IgD-negative memory B cell (primary cell): ENCODE results near the gene PROSER3. TPM values are rescaled to one million over a fixed set of nuclear protein-coding genes. Genes with fewer than 3 reads are reported as not detected.

Experiments
- H3K27ac Mint-ChIP-seq, 3 donors: one replicate each; pipeline ENCODE4 v1.8.0; 2020 to 2022; ENCODE audit warnings: mild to moderate bottlenecking in 3 of 3, mixed read lengths in 3 of 3, moderate library complexity in 1 of 3
- H3K27me3 Mint-ChIP-seq: one replicate; pipeline ENCODE4 v1.8.0; 2021; ENCODE audit warnings: mixed read lengths
- H3K36me3 Mint-ChIP-seq: one replicate; pipeline ENCODE4 v1.8.0; 2020; ENCODE audit warnings: mild to moderate bottlenecking, mixed read lengths
- H3K4me1 Mint-ChIP-seq, 3 donors: one replicate each; pipeline ENCODE4 v1.8.0; 2020 to 2022; ENCODE audit warnings: mixed read lengths in 3 of 3, mild to moderate bottlenecking in 1 of 3
- H3K4me3 Mint-ChIP-seq, 4 donors: one replicate each; pipeline ENCODE4 v1.8.0; 2020 to 2022; ENCODE audit warnings: mild to moderate bottlenecking in 4 of 4, mixed read lengths in 4 of 4, moderate library complexity in 3 of 4
- H3K9me3 Mint-ChIP-seq, 3 donors: one replicate each; pipeline ENCODE4 v1.8.0; 2020 to 2021; ENCODE audit warnings: mixed read lengths in 3 of 3, mild to moderate bottlenecking in 1 of 3
- polyA plus RNA-seq: library from polyadenylated mRNA; unstranded; fragments of 300-500 nt; fragmentation: Illumina TruSeq; gene quantifications from one replicate; pipeline ENCODE4 v1.2.3, GENCODE V29; 2021

Gene PROSER3
- polyA plus RNA-seq, 1 donor from 2014 or later, result 7.3 TPM

- Mint-ChIP-seq H3K9me3 (peaks cover 0 to 2% (median 0%) of the 10 kb centered on the region in 3 donors), H3K36me3 (no peaks in the 10 kb centered on the region), H3K4me1 (peaks cover 0 to 1% (median 0%) of the 10 kb centered on the region in 3 donors), H3K27ac (no peak overlapping the region), H3K4me3 (no peak overlapping the region), H3K27me3 (peaks cover 22% of the 10 kb centered on the region)
These were observed 55.3 kb downstream of the PROSER3 start for GRCh38 chr19:35813043-35813890.

- no peaks in the 10 kb centered on the region for H3K4me1 Mint-ChIP-seq
- H3K36me3 Mint-ChIP-seq, result no peaks in the 10 kb centered on the region
- H3K27ac Mint-ChIP-seq, result peak overlapping the region in 1 of 3 donors; percentile 3
- no peak overlapping the region for H3K4me3 Mint-ChIP-seq
- peaks cover 19% of the 10 kb centered on the region for H3K27me3 Mint-ChIP-seq
- peaks cover 0 to 2% (median 0%) of the 10 kb centered on the region in 3 donors for H3K9me3 Mint-ChIP-seq
These were observed 58.3 kb downstream of the PROSER3 start for GRCh38 chr19:35816262-35816661.

- H3K27me3 Mint-ChIP-seq, result peaks cover 19% of the 10 kb centered on the region
- no peak overlapping the region for H3K4me3 Mint-ChIP-seq
- no peaks in the 10 kb centered on the region for H3K36me3 Mint-ChIP-seq
- H3K27ac Mint-ChIP-seq, result no peak overlapping the region
- peaks cover 0 to 2% (median 0%) of the 10 kb centered on the region in 3 donors for H3K9me3 Mint-ChIP-seq
- H3K4me1 Mint-ChIP-seq, result no peaks in the 10 kb centered on the region
These were observed 58.9 kb downstream of the PROSER3 start for GRCh38 chr19:35816846-35817245.

GRCh38 chr19:35818445-35818844 is 60.5 kb downstream of the PROSER3 start:
- H3K4me1 Mint-ChIP-seq, result no peaks in the 10 kb centered on the region

More at GRCh38 chr19:35818445-35818844, 60.5 kb downstream of the PROSER3 start:
- Mint-ChIP-seq H3K9me3 (peaks cover 0 to 2% (median 0%) of the 10 kb centered on the region in 3 donors), H3K27ac (no peak overlapping the region), H3K4me3 (no peak overlapping the region), H3K27me3 (peaks cover 20% of the 10 kb centered on the region), H3K36me3 (no peaks in the 10 kb centered on the region)

Other genes with a start within 250 kb of the PROSER3 start
- gene DMKN, start 244.5 kb upstream of the PROSER3 start, polyA plus RNA-seq, result 1.1 TPM
- gene SBSN, start 229.9 kb upstream of the PROSER3 start, polyA plus RNA-seq, result not detected
- not detected for gene GAPDHS, start 224.7 kb upstream of the PROSER3 start, polyA plus RNA-seq
- 146 TPM for gene TMEM147, start 212.6 kb upstream of the PROSER3 start, polyA plus RNA-seq
- not detected for gene ATP4A, start 194.5 kb upstream of the PROSER3 start, polyA plus RNA-seq
- gene PMIS2, start 172.0 kb upstream of the PROSER3 start, polyA plus RNA-seq, result not detected
- gene HAUS5, start 145.4 kb upstream of the PROSER3 start, polyA plus RNA-seq, result 11.4 TPM
- 76.5 TPM for gene RBM42, start 129.1 kb upstream of the PROSER3 start, polyA plus RNA-seq
- 0.50 TPM for gene ETV2, start 116.4 kb upstream of the PROSER3 start, polyA plus RNA-seq
- gene COX6B1, start 109.9 kb upstream of the PROSER3 start, polyA plus RNA-seq, result 814 TPM
- gene UPK1A, start 91.7 kb upstream of the PROSER3 start, polyA plus RNA-seq, result not detected
- 31.6 TPM for gene ZBTB32, start 53.6 kb upstream of the PROSER3 start, polyA plus RNA-seq
- gene KMT2B, start 40.2 kb upstream of the PROSER3 start, polyA plus RNA-seq, result 2.7 TPM
- 140 TPM for gene IGFLR1, start 15.7 kb upstream of the PROSER3 start, polyA plus RNA-seq
- gene U2AF1L4, start 12.8 kb upstream of the PROSER3 start, polyA plus RNA-seq, result 74.8 TPM
- 85.0 TPM for gene PSENEN, start 12.5 kb upstream of the PROSER3 start, polyA plus RNA-seq
- gene LIN37, start 9.6 kb upstream of the PROSER3 start, polyA plus RNA-seq, result 8.2 TPM
- not detected for gene HSPB6, start 1.1 kb upstream of the PROSER3 start, polyA plus RNA-seq
- not detected for gene ARHGAP33, start 17.4 kb downstream of the PROSER3 start, polyA plus RNA-seq
- not detected for gene PRODH2, start 54.7 kb downstream of the PROSER3 start, polyA plus RNA-seq
- not detected for gene NPHS1, start 94.3 kb downstream of the PROSER3 start, polyA plus RNA-seq
- not detected for gene KIRREL2, start 98.7 kb downstream of the PROSER3 start, polyA plus RNA-seq
- gene APLP1, start 110.4 kb downstream of the PROSER3 start, polyA plus RNA-seq, result not detected
- gene NFKBID, start 142.4 kb downstream of the PROSER3 start, polyA plus RNA-seq, result 28.6 TPM
- gene HCST, start 144.4 kb downstream of the PROSER3 start, polyA plus RNA-seq, result 118 TPM
- 13.7 TPM for gene TYROBP, start 150.1 kb downstream of the PROSER3 start, polyA plus RNA-seq
- gene LRFN3, start 178.2 kb downstream of the PROSER3 start, polyA plus RNA-seq, result 0.15 TPM
- gene SDHAF1, start 237.0 kb downstream of the PROSER3 start, polyA plus RNA-seq, result 53.7 TPM